Keratinocyte (primary cell): ENCODE data around the gene EID1.

ENCODE experiments used
- EZH2 ChIP-seq: IDR thresholded peaks from one replicate; pipeline ENCODE4 v1.6.1; 2012; ENCODE audit warnings: inconsistent platforms, mild to moderate bottlenecking, low read length, moderate library complexity
- TF ChIP-seq, protein P1 (sequence below), 3 experiments: IDR thresholded peaks in 1 of 3; conservative IDR thresholded peaks in 1 of 3; optimal IDR thresholded peaks in 1 of 3; 2 replicates in 2 of 3; 3 replicates in 1 of 3; pipeline versions ENCODE3 to v1.5.1; 2011; ENCODE audit warnings: low read length in 3 of 3, mild to moderate bottlenecking in 3 of 3, moderate library complexity in 2 of 3, control low read depth in 1 of 3, inconsistent platforms in 1 of 3; ENCODE audit not compliant: insufficient read depth in 2 of 3; ENCODE audit errors: extremely low read depth in 1 of 3

DNA sequence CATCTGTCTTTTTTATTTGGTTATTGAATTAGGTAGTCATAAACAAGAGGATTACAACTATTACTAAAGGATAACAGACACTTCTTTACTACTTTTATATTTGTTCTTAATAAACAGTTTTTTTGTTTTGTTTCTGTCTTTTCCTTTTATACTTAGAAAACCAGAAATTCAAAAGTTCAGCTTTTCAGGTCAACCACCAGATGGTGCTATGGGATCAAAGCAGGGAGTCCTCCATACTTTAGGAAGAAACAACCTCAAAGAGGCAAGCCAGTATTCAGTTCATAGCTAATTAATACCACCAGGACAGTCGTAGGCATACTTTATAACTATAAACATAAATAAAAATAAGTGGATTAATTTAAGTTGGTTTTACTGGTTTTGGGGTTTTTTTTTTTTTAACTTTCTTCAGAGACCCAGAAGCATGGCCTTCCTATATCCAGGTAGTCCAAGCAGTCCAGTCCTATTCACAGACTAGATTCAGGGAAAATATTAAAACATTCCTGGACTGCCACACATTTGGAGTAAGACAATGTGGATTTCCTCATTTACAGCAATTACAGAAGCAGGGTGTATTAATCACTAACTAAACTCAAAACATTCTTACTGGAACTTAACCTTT is 16.0 kb upstream of the EID1 start:
- TF ChIP-seq, protein P1, sequence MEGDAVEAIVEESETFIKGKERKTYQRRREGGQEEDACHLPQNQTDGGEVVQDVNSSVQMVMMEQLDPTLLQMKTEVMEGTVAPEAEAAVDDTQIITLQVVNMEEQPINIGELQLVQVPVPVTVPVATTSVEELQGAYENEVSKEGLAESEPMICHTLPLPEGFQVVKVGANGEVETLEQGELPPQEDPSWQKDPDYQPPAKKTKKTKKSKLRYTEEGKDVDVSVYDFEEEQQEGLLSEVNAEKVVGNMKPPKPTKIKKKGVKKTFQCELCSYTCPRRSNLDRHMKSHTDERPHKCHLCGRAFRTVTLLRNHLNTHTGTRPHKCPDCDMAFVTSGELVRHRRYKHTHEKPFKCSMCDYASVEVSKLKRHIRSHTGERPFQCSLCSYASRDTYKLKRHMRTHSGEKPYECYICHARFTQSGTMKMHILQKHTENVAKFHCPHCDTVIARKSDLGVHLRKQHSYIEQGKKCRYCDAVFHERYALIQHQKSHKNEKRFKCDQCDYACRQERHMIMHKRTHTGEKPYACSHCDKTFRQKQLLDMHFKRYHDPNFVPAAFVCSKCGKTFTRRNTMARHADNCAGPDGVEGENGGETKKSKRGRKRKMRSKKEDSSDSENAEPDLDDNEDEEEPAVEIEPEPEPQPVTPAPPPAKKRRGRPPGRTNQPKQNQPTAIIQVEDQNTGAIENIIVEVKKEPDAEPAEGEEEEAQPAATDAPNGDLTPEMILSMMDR (optimal IDR thresholded peaks at IDR 0.05 in 1 of 3, IDR thresholded peaks at IDR 0.05 in 1 of 3, conservative IDR thresholded peaks at IDR 0.05 in 1 of 3; ENCODE audit: extremely low read depth in 1 of 3, insufficient read depth in 2 of 3, low read length in 3 of 3): peak; percentile 48 to 70 (median 68)
- TF ChIP-seq EZH2: no peak
